Endodermal cell (in vitro differentiated cells): ENCODE results near the gene VENTX. TPM values are rescaled to one million over a fixed set of nuclear protein-coding genes. Genes with fewer than 3 reads are reported as not detected.

Experiments used
- DNase-seq: peaks from one replicate; pipeline ENCODE4 v3.0.0-alpha.2; 2017
- H3K27ac ChIP-seq: 2 replicates; pipeline ENCODE4 v1.5.1; 2013; ENCODE audit warnings: mild to moderate bottlenecking, low read depth, low read length, moderate library complexity
- H3K27me3 ChIP-seq: 2 replicates; pipeline ENCODE4 v1.6.1; 2013; ENCODE audit warnings: mild to moderate bottlenecking, low read length, moderate library complexity; ENCODE audit not compliant: insufficient read depth, control insufficient read depth, poor library complexity, severe bottlenecking
- H3K36me3 ChIP-seq: 2 replicates; pipeline ENCODE4 v1.7.0; 2013; ENCODE audit warnings: mild to moderate bottlenecking, low read length, moderate library complexity; ENCODE audit not compliant: control insufficient read depth, insufficient read depth
- H3K4me1 ChIP-seq: one replicate; pipeline ENCODE4 v1.7.0; 2013; ENCODE audit warnings: low read length; ENCODE audit not compliant: control insufficient read depth, insufficient read depth
- H3K4me3 ChIP-seq: 2 replicates; pipeline ENCODE4 v1.5.1; 2013; ENCODE audit warnings: mild to moderate bottlenecking, low read length, moderate library complexity
- H3K9ac ChIP-seq: 2 replicates; pipeline ENCODE4 v1.6.1; 2013; ENCODE audit warnings: mild to moderate bottlenecking, low read length, moderate library complexity; ENCODE audit not compliant: poor library complexity, severe bottlenecking; ENCODE audit errors: extremely low read depth
- H3K9me3 ChIP-seq: 2 replicates; pipeline ENCODE4 v1.6.1; 2013; ENCODE audit warnings: mild to moderate bottlenecking, low read length, moderate library complexity; ENCODE audit not compliant: control insufficient read depth
- H3K27ac Mint-ChIP-seq: 2 replicates; pipeline ENCODE4 v1.8.0; 2020; ENCODE audit warnings: mixed read lengths
- H3K27me3 Mint-ChIP-seq: 2 replicates; pipeline ENCODE4 v1.8.0; 2021; ENCODE audit warnings: mild to moderate bottlenecking, mixed read lengths; ENCODE audit not compliant: insufficient read depth
- H3K36me3 Mint-ChIP-seq: 2 replicates; pipeline ENCODE4 v1.8.0; 2020; ENCODE audit warnings: low read depth, mixed read lengths
- H3K4me1 Mint-ChIP-seq: 2 replicates; pipeline ENCODE4 v1.8.0; 2020; ENCODE audit warnings: mixed read lengths
- H3K4me3 Mint-ChIP-seq: 2 replicates; pipeline ENCODE4 v1.8.0; 2020; ENCODE audit warnings: mild to moderate bottlenecking, moderate library complexity, mixed read lengths
- H3K9me3 Mint-ChIP-seq: 2 replicates; pipeline ENCODE4 v1.8.0; 2020; ENCODE audit warnings: mild to moderate bottlenecking, mixed read lengths
- CTCF ChIP-seq: fragments of 200-600 bp; sonication (generic); conservative IDR thresholded peaks from 2 replicates; pipeline ENCODE4 v1.5.0; 2021; ENCODE audit warnings: antibody characterized with exemption, mild to moderate bottlenecking
- WGBS, 2 experiments: methylation state at CpG; one replicate each; pipeline versions ENCODE4 v1.1.5 to v1.1.7; 2013; ENCODE audit warnings: missing lambda C conversion rate in 2 of 2, mixed read lengths in 1 of 2; ENCODE audit not compliant: insufficient coverage in 1 of 2, insufficient read length in 1 of 2; 5-methylcytosine and 5-hydroxymethylcytosine counted together
- total RNA-seq, 2 donors: library from RNA; stranded (reverse); fragmentation: NEBNext Ultra II Directional in 1 of 2; extraction: Animal tissue kit (Norgen Biotek cat#: 25700) in 1 of 2; gene quantifications; 2 replicates in 1 of 2; 3 replicates in 1 of 2; pipeline ENCODE4 v1.2.1, GENCODE V29; 2021

VENTX gene
- total RNA-seq, 2 donors from 2014 or later, result 5.5 to 14.2 TPM

- H3K36me3 ChIP-seq, result no peaks in the 10 kb centered on the region
- Mint-ChIP-seq H3K4me3 (no peak overlapping the region), H3K27ac (no peak overlapping the region), H3K9me3 (no peaks in the 10 kb centered on the region), H3K36me3 (no peaks in the 10 kb centered on the region), H3K4me1 (no peaks in the 10 kb centered on the region), H3K27me3 (peaks cover 11% of the 10 kb centered on the region)
- H3K9ac ChIP-seq, result no peak overlapping the region
- 94 to 95% methylated on average over 14 to 22 of the region's 22 CpGs for WGBS, 2 experiments
- TF ChIP-seq CTCF, result no peak
- H3K27me3 ChIP-seq, result peaks cover 2% of the 10 kb centered on the region
- H3K27ac ChIP-seq, result no peak overlapping the region
- no peaks in the 10 kb centered on the region for H3K4me1 ChIP-seq
- no peaks in the 10 kb centered on the region for H3K9me3 ChIP-seq
- no peak for DNase-seq
- H3K4me3 ChIP-seq, result no peak overlapping the region
Observed at GRCh38 chr10:133268532-133268931, 30.9 kb downstream of the VENTX start.

- no peak overlapping the region for H3K27ac ChIP-seq
- Mint-ChIP-seq H3K4me3 (no peak overlapping the region), H3K27me3 (peaks cover 3% of the 10 kb centered on the region), H3K4me1 (no peaks in the 10 kb centered on the region), H3K27ac (no peak overlapping the region), H3K36me3 (no peaks in the 10 kb centered on the region), H3K9me3 (no peaks in the 10 kb centered on the region)
- no peak overlapping the region for H3K9ac ChIP-seq
- no peaks in the 10 kb centered on the region for H3K9me3 ChIP-seq
- no peak for TF ChIP-seq CTCF
- H3K27me3 ChIP-seq, result no peaks in the 10 kb centered on the region
- H3K4me1 ChIP-seq, result no peaks in the 10 kb centered on the region
- no peak overlapping the region for H3K4me3 ChIP-seq
- H3K36me3 ChIP-seq, result no peaks in the 10 kb centered on the region
- 86 to 89% methylated on average over 20 to 26 of the region's 26 CpGs for WGBS, 2 experiments
- no peak for DNase-seq
Observed at GRCh38 chr10:133269367-133269766, 31.7 kb downstream of the VENTX start.

GRCh38 chr10:133270204-133270603, 32.5 kb downstream of the VENTX start:
- no peak overlapping the region for H3K27ac ChIP-seq
- Mint-ChIP-seq H3K27me3 (no peaks in the 10 kb centered on the region), H3K4me1 (no peaks in the 10 kb centered on the region), H3K27ac (no peak overlapping the region), H3K36me3 (no peaks in the 10 kb centered on the region), H3K9me3 (no peaks in the 10 kb centered on the region), H3K4me3 (no peak overlapping the region)
- TF ChIP-seq CTCF, result no peak
- H3K36me3 ChIP-seq, result no peaks in the 10 kb centered on the region
- WGBS, 2 experiments, result 88 to 90% methylated on average over 17 to 20 of the region's 20 CpGs
- no peaks in the 10 kb centered on the region for H3K27me3 ChIP-seq
- H3K9ac ChIP-seq, result no peak overlapping the region
- no peaks in the 10 kb centered on the region for H3K9me3 ChIP-seq
- H3K4me3 ChIP-seq, result no peak overlapping the region
- H3K4me1 ChIP-seq, result peaks cover 2% of the 10 kb centered on the region
- no peak for DNase-seq
